H1 (cell line): ENCODE results near the gene KLF16. TPM values are rescaled to one million over a fixed set of nuclear protein-coding genes. Genes with fewer than 3 reads are reported as not detected.

ENCODE experiments used
- CTCF ChIP-seq, 3 experiments: IDR thresholded peaks; 1 replicate in 2 of 3; 2 replicates in 1 of 3; pipeline versions ENCODE4 v1.5.1 to v1.6.1; 2011; ENCODE audit warnings: low read length in 3 of 3, mild to moderate bottlenecking in 3 of 3, inconsistent platforms in 2 of 3, low read depth in 1 of 3, moderate library complexity in 1 of 3; ENCODE audit not compliant: insufficient read depth in 1 of 3; ENCODE audit errors: control extremely low read depth in 1 of 3
- NANOG ChIP-seq: IDR thresholded peaks from 2 replicates; pipeline ENCODE4 v1.6.1; 2011; ENCODE audit warnings: low read length, low read depth, mild to moderate bottlenecking, inconsistent platforms; ENCODE audit not compliant: insufficient read depth, poor library complexity, severe bottlenecking
- SUZ12 ChIP-seq: fragments of 200-600 bp; sonication (generic); IDR thresholded peaks from 2 replicates; pipeline ENCODE4 v1.6.1; 2012; ENCODE audit warnings: mild to moderate bottlenecking, inconsistent platforms, low read length, moderate library complexity, mixed read lengths
- TAF7 ChIP-seq: optimal IDR thresholded peaks from 2 replicates; pipeline ENCODE3; 2011; ENCODE audit warnings: low read depth, mild to moderate bottlenecking, inconsistent platforms, low read length, moderate library complexity, borderline replicate concordance
- polyA plus RNA-seq, 7 experiments: library from polyadenylated mRNA; depleted of rRNA in 3 of 7; stranded (reverse) in 5 of 7; unstranded in 2 of 7; fragments of >200 nt in 5 of 7; fragments of 200-250 nt in 2 of 7; gene quantifications; 1 replicate in 5 of 7; 2 replicates in 1 of 7; 4 replicates in 1 of 7; pipeline versions ENCODE4 v1.2.1 to v1.2.3, GENCODE V29; 2011 to 2013; ENCODE audit warnings: missing spikeins in 2 of 7, mixed read lengths in 2 of 7
- total RNA-seq: library from RNA; stranded (reverse); fragmentation: NEBNext Ultra II Directional; extraction: Animal tissue kit (Norgen Biotek cat#: 25700); gene quantifications from 2 replicates; pipeline ENCODE4 v1.2.1, GENCODE V29; 2021

KLF16 gene
- total and polyA plus RNA-seq, 2 of the 8 experiments (the other 6 are each of a cell fraction or from before 2014, with no cell fraction given), result 14.3 to 45.9 TPM

GRCh38 chr19:1817553-1818179 is 45.7 kb downstream of the KLF16 start (continued):
- TF ChIP-seq NANOG, result no peak
- no peak for TF ChIP-seq SUZ12
- no peak for TF ChIP-seq CTCF (IDR thresholded peaks at IDR 0.05; ENCODE audit: control extremely low read depth in 1 of 3, insufficient read depth in 1 of 3, low read depth in 1 of 3, low read length in 3 of 3)
- TF ChIP-seq TAF7, result no peak
- TF ChIP-seq, all 59 proteins: peak for 0
